Cardiac muscle cell (in vitro differentiated cells and primary cell): ENCODE data around the gene GPR39. TPM values are rescaled to one million over a fixed set of nuclear protein-coding genes. Genes with fewer than 3 reads are reported as not detected.

Experiments
- DNase-seq, 2 donors: peaks; one replicate each; pipeline versions ENCODE4 v3.0.0 to v3.0.0-alpha.2; 2010 to 2017; ENCODE audit warnings: low read depth in 1 of 2, low spot score in 1 of 2
- H3K27ac ChIP-seq: fragments of 200-600 bp; sonication (generic); 2 replicates; pipeline ENCODE4 v1.5.1; 2016
- H3K27me3 ChIP-seq: fragments of 200-600 bp; sonication (generic); 2 replicates; pipeline ENCODE4 v1.6.0; 2016; ENCODE audit warnings: control low read depth
- H3K36me3 ChIP-seq: fragments of 200-600 bp; sonication (generic); 2 replicates; pipeline ENCODE4 v1.5.1; 2016; ENCODE audit warnings: control low read depth
- H3K4me1 ChIP-seq: fragments of 200-600 bp; sonication (generic); 2 replicates; pipeline ENCODE4 v1.8.1; 2017; ENCODE audit warnings: low read depth, mild to moderate bottlenecking, mixed run types
- H3K4me3 ChIP-seq: fragments of 200-600 bp; sonication (generic); 2 replicates; pipeline ENCODE4 v1.5.1; 2016; ENCODE audit warnings: mild to moderate bottlenecking
- H3K9me3 ChIP-seq: fragments of 200-600 bp; sonication (generic); 2 replicates; pipeline ENCODE4 v1.5.1; 2017; ENCODE audit warnings: low read depth, mild to moderate bottlenecking, control low read depth
- polyA plus RNA-seq: library from polyadenylated mRNA; unstranded; fragments of >200 nt; fragmentation: Nextera tagmentation; extraction: Ambion mirVana; gene quantifications from 2 replicates; pipeline ENCODE4 v1.2.1, GENCODE V29; 2016
- total RNA-seq: library from RNA; depleted of rRNA; stranded (reverse); fragments of >200 nt; gene quantifications from 2 replicates; pipeline ENCODE4 v1.2.3, GENCODE V29; 2016
- TF ChIP-seq, protein P1 (sequence below): IDR thresholded peaks from 2 replicates; pipeline ENCODE4 v1.5.1; 2012; ENCODE audit warnings: low read depth, mild to moderate bottlenecking, low read length

GPR39 gene
- total and polyA plus RNA-seq, 2 experiments from 2014 or later = 4.0 to 10.9 TPM

DNA sequence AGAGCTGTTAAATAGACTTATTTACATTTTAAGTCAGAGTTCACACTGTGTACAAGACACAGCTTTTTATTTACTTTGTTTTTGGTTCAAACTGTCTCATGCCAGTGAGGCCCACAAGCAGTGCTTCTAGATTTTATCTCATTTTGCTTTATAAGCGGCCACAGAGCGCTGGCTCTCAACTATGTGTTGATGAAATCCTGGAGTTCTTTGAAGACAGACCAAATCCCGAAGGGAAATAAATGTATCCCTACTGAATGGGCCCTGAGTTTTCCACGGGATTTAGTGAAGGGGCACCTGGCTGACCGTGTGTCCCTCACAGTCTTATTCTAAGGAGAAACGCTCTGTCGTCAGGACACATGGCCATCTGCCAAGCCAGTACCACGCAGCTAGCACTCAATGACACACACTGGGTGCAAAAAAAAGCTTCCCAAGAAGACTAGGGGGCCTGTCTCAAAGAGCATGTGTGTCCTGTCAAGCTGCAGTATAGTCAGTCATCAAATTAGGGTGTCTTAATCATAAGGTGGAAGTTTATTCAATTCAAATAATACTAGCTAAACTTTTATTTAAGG lies 230.0 kb downstream of the GPR39 start:
- DNase-seq = no peak
- Histone ChIP-seq H3K4me3 (no peak overlapping the region), H3K9me3 (no peaks in the 10 kb centered on the region), H3K27me3 (peaks cover 51% of the 10 kb centered on the region), H3K4me1 (peaks cover 23% of the 10 kb centered on the region), H3K36me3 (no peaks in the 10 kb centered on the region), H3K27ac (no peak overlapping the region)
- TF ChIP-seq, protein P1, sequence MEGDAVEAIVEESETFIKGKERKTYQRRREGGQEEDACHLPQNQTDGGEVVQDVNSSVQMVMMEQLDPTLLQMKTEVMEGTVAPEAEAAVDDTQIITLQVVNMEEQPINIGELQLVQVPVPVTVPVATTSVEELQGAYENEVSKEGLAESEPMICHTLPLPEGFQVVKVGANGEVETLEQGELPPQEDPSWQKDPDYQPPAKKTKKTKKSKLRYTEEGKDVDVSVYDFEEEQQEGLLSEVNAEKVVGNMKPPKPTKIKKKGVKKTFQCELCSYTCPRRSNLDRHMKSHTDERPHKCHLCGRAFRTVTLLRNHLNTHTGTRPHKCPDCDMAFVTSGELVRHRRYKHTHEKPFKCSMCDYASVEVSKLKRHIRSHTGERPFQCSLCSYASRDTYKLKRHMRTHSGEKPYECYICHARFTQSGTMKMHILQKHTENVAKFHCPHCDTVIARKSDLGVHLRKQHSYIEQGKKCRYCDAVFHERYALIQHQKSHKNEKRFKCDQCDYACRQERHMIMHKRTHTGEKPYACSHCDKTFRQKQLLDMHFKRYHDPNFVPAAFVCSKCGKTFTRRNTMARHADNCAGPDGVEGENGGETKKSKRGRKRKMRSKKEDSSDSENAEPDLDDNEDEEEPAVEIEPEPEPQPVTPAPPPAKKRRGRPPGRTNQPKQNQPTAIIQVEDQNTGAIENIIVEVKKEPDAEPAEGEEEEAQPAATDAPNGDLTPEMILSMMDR = no peak

- peaks cover 52% of the 10 kb centered on the region for H3K27me3 ChIP-seq
- H3K27ac ChIP-seq = no peak overlapping the region
- peak; percentile 54 to 60 for DNase-seq
- TF ChIP-seq, protein P1 = peak; percentile 70
- H3K4me1 ChIP-seq = no peaks in the 10 kb centered on the region
- no peaks in the 10 kb centered on the region for H3K9me3 ChIP-seq
- no peak overlapping the region for H3K4me3 ChIP-seq
- no peaks in the 10 kb centered on the region for H3K36me3 ChIP-seq
Measured at GRCh38 chr2:132651115-132652045, 234.8 kb downstream of the GPR39 start.

- no peaks in the 10 kb centered on the region for H3K36me3 ChIP-seq
- no peaks in the 10 kb centered on the region for H3K4me1 ChIP-seq
- no peaks in the 10 kb centered on the region for H3K9me3 ChIP-seq
- DNase-seq = no peak
- TF ChIP-seq, protein P1 = no peak
- H3K4me3 ChIP-seq = no peak overlapping the region
- H3K27ac ChIP-seq = no peak overlapping the region
- peaks cover 45% of the 10 kb centered on the region for H3K27me3 ChIP-seq
Measured at GRCh38 chr2:132652474-132652873, 235.9 kb downstream of the GPR39 start.

DNA sequence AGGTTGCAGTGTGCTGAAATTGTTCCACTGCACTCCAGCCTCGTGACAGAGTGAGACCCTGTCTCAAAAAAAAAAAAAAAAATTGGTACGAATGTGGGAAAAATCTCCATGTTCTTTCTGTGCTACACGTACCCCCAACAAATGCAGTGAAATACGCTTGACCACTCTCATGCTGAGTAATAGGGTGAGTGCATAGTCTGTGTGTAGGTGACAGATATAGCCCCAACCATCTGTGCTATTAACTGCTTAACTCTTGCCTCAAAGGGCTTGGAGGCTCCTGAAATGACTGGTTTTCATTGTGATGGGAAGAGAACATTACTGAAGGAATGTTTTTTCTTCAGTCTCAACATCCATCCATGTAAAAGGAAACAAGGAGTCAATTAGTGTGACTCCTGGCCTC lies 237.7 kb downstream of the GPR39 start:
- H3K4me1 ChIP-seq = no peaks in the 10 kb centered on the region
- no peaks in the 10 kb centered on the region for H3K36me3 ChIP-seq
- H3K4me3 ChIP-seq = no peak overlapping the region
- no peak overlapping the region for H3K27ac ChIP-seq
- no peaks in the 10 kb centered on the region for H3K9me3 ChIP-seq
- TF ChIP-seq, protein P1 = no peak
- peaks cover 35% of the 10 kb centered on the region for H3K27me3 ChIP-seq
- no peak for DNase-seq

DNA sequence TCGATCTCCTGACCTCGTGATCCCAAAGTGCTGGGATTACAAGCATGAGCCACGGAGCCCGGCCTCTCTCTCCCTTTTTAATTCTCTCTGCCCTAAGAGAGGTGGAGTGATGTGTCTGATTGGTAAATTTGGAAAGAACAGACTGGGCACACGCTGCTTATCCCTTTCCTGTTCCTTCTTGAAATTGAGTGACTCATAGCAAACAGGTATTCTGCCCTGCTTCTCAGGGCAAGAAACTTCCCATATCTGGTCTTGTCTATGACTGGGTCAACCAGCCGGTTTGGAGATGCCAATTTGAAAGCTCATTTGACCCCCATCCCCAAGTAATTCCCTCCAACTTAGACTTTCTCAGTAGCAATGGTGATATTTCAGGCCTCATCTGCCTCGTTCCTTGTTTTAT lies 238.4 kb downstream of the GPR39 start:
- no peaks in the 10 kb centered on the region for H3K36me3 ChIP-seq
- no peaks in the 10 kb centered on the region for H3K4me1 ChIP-seq
- H3K9me3 ChIP-seq = no peaks in the 10 kb centered on the region
- peaks cover 32% of the 10 kb centered on the region for H3K27me3 ChIP-seq
- TF ChIP-seq, protein P1 = no peak
- H3K27ac ChIP-seq = no peak overlapping the region
- H3K4me3 ChIP-seq = no peak overlapping the region
- DNase-seq = no peak
